Aorta (tissue), 5 donors: ENCODE data around the gene PDE4D. TPM values are rescaled to one million over a fixed set of nuclear protein-coding genes. Genes with fewer than 3 reads are reported as not detected.

Experiments
- ATAC-seq: fragments of 200-7000 bp; cut with Tn5 transposase; one replicate; pipeline ENCODE4 v1.9.1; 2022; ENCODE audit warnings: moderate library complexity; ENCODE audit not compliant: low FRiP score
- DNase-seq, 2 donors: peaks; one replicate each; pipeline ENCODE4 v3.0.0-alpha.2; 2020
- H3K27ac ChIP-seq, 2 donors: one replicate each; pipeline ENCODE4 v1.5.1; 2013; ENCODE audit warnings: low read length in 2 of 2, mild to moderate bottlenecking in 2 of 2, moderate library complexity in 2 of 2, control low read depth in 1 of 2, inconsistent platforms in 1 of 2, low read depth in 1 of 2
- H3K27me3 ChIP-seq, 2 donors: one replicate each; pipeline ENCODE4 v1.6.1; 2013; ENCODE audit warnings: control low read depth in 1 of 2, low read length in 1 of 2, mild to moderate bottlenecking in 1 of 2, moderate library complexity in 1 of 2; ENCODE audit not compliant: insufficient read depth in 2 of 2, control insufficient read depth in 1 of 2
- H3K36me3 ChIP-seq, 2 donors: one replicate each; pipeline ENCODE4 v1.6.1; 2013; ENCODE audit warnings: control low read depth in 1 of 2, low read length in 1 of 2, mild to moderate bottlenecking in 1 of 2; ENCODE audit not compliant: insufficient read depth in 2 of 2, control insufficient read depth in 1 of 2
- H3K4me1 ChIP-seq, 2 donors: one replicate each; pipeline ENCODE4 v1.6.1; 2013; ENCODE audit warnings: low read length in 2 of 2, control low read depth in 1 of 2, mild to moderate bottlenecking in 1 of 2, moderate library complexity in 1 of 2; ENCODE audit not compliant: insufficient read depth in 2 of 2, control insufficient read depth in 1 of 2
- H3K4me3 ChIP-seq, 2 donors: one replicate each; pipeline ENCODE4 v1.5.1; 2013; ENCODE audit warnings: low read length in 2 of 2, control low read depth in 1 of 2, mild to moderate bottlenecking in 1 of 2
- H3K9me3 ChIP-seq: one replicate; pipeline ENCODE4 v1.6.1; 2013; ENCODE audit warnings: mild to moderate bottlenecking, low read length; ENCODE audit not compliant: control insufficient read depth
- WGBS, 2 donors: extraction: QIAGEN DNeasy Blood & Tissue Kit; methylation state at CpG; one replicate each; pipeline ENCODE4 v1.1.7; 2013; 5-methylcytosine and 5-hydroxymethylcytosine counted together
- intact Hi-C, 2 donors: fragments of 100-400 bp; cut with DNase I; formaldehyde crosslinking; loops; one replicate each; pipeline versions ENCODE4 v1.14.2 to v1.15.0; 2022
- microRNA-seq, 2 donors: library from miRNA; unstranded; fragments of <30 nt; microRNA quantifications; one replicate each; pipeline ENCODE4 v1.2.0, GENCODE V29; 2020
- polyA plus RNA-seq, 2 donors: library from polyadenylated mRNA; stranded (reverse); fragments of 200-250 nt; gene quantifications; one replicate each; pipeline ENCODE4 v1.2.3, GENCODE V29; 2013
- total RNA-seq, 2 donors: library from RNA; stranded (reverse); fragmentation: NEBNext Ultra II Directional; extraction: Animal tissue kit (Norgen Biotek cat#: 25700); gene quantifications; one replicate each; pipeline ENCODE4 v1.2.1, GENCODE V29; 2021
- donor health status: healthy with polysubstance abuse.
- donor health status: Bipolar disorder and iron deficiency.
- donor health status: DM: no; HTN: no; CAD: no.
- donor health status: DM: no; HTN: no; CAD: no.
- donor health status: DM: yes; HTN: yes; CAD: no.

PDE4D gene
- total and polyA plus RNA-seq, 4 donors: 2.4 to 112 (median 33.3) TPM

DNA sequence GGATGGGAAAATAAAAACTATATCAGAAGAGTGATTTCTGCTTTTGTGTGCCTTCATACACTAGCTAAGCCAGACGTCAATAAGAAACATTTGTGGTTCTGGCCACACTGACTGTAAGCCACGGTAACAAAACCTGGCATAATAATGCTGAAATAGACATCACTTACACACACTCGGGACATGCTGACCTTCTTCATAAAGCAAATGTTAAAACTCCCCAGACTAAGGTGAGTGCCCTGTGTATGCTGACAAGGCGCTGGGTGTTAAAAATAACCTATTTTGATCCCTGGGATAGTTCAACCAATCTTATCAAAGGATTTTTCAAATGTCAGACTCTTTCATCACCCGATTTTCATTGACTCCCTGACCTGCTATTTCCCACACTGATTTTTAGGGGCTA lies 973.7 kb downstream of the PDE4D start:
- DNase-seq (no peak), ATAC-seq (no peak)
- no peaks in the 10 kb centered on the region for H3K9me3 ChIP-seq
- H3K4me1 ChIP-seq: peaks cover 3 to 14% of the 10 kb centered on the region in 2 donors
- H3K27me3 ChIP-seq: no peaks in the 10 kb centered on the region
- no peak overlapping the region for H3K4me3 ChIP-seq
- no peaks in the 10 kb centered on the region for H3K36me3 ChIP-seq
- intact Hi-C loops: no loop called here
- 84 to 90% methylated on average over 5 of the region's 5 CpGs for WGBS, 2 donors
- peak overlapping the region in 1 of 2 donors; percentile 23 for H3K27ac ChIP-seq

Small RNA genes lying within 50 kb of the gene (microRNA-seq; reads per million reads assigned to microRNA genes)
- 21.5 to 35.8 reads per million in 2 donors for gene MIR582
